ENCODE results near the gene KCNQ1OT1. TPM values are rescaled to one million over a fixed set of nuclear protein-coding genes. Genes with fewer than 3 reads are reported as not detected.

Gene KCNQ1OT1
- total RNA-seq, 4 donors from 2014 or later, result 6.3 to 8.0 (median 7.7) TPM

GRCh38 chr11:2704356-2704755, 4.6 kb upstream of the KCNQ1OT1 start:
- no peak overlapping the region for H3K27ac ChIP-seq
- WGBS, 2 donors, result 79 to 88% methylated on average over 6 of the region's 6 CpGs
- peaks cover 0 to 34% (median 9%) of the 10 kb centered on the region in 4 donors for H3K4me1 ChIP-seq
- no peaks in the 10 kb centered on the region for H3K36me3 ChIP-seq
- no peaks in the 10 kb centered on the region for H3K9me3 ChIP-seq
- no peak for DNase-seq (ENCODE audit: low spot score in 2 of 2)
- TF ChIP-seq, protein P1, sequence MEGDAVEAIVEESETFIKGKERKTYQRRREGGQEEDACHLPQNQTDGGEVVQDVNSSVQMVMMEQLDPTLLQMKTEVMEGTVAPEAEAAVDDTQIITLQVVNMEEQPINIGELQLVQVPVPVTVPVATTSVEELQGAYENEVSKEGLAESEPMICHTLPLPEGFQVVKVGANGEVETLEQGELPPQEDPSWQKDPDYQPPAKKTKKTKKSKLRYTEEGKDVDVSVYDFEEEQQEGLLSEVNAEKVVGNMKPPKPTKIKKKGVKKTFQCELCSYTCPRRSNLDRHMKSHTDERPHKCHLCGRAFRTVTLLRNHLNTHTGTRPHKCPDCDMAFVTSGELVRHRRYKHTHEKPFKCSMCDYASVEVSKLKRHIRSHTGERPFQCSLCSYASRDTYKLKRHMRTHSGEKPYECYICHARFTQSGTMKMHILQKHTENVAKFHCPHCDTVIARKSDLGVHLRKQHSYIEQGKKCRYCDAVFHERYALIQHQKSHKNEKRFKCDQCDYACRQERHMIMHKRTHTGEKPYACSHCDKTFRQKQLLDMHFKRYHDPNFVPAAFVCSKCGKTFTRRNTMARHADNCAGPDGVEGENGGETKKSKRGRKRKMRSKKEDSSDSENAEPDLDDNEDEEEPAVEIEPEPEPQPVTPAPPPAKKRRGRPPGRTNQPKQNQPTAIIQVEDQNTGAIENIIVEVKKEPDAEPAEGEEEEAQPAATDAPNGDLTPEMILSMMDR (IDR thresholded peaks at IDR 0.05), result no peak
- TF ChIP-seq EP300 (IDR thresholded peaks at IDR 0.05) (no peak), POLR2A (IDR thresholded peaks at IDR 0.05) (no peak)
- H3K4me3 ChIP-seq, result no peak overlapping the region
- no peaks in the 10 kb centered on the region for H3K27me3 ChIP-seq

GRCh38 chr11:2703363-2704141, 3.8 kb upstream of the KCNQ1OT1 start:
- Histone ChIP-seq H3K36me3 (no peaks in the 10 kb centered on the region), H3K27me3 (no peaks in the 10 kb centered on the region), H3K27ac (no peak overlapping the region), H3K4me1 (peaks cover 0 to 27% (median 8%) of the 10 kb centered on the region in 4 donors), H3K9me3 (no peaks in the 10 kb centered on the region), H3K4me3 (no peak overlapping the region)
- 44 to 55% methylated on average over 15 to 16 of the region's 16 CpGs for WGBS, 2 donors
- no peak for TF ChIP-seq POLR2A (IDR thresholded peaks at IDR 0.05)
- TF ChIP-seq, protein P1 (IDR thresholded peaks at IDR 0.05), result no peak
- no peak for TF ChIP-seq EP300 (IDR thresholded peaks at IDR 0.05)
- DNase-seq (ENCODE audit: low spot score in 2 of 2), result no peak

DNA sequence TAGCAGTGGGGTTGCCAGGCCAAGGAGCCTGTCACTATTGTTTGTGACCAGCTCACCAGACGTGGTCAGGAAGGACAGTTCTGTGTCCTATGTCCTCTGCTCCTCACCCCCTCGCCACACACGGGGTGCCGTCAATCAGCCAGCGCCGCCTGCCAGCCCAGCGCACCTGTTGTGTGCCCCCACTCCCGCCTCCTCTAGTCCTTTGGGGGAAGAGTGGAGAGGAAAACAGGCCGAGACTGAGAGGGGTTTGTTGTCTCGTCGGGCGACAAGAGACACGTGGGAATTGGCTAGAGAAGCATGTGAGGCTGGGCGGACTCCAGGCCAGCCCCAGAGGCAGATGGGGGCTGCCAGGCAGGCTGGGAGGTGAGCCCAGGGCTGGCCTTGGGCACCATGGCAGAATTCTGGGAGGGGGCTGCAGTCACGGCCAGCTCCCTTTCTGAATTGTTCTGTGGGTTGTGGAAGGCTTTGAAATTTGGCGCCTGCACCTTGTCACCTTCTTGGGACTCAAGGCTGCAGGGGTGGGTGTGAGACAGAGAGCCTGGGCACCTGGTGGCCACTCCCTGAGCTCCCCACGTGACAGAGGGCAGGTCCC, 3.1 kb upstream of the KCNQ1OT1 start:
- H3K9me3 ChIP-seq, result no peaks in the 10 kb centered on the region
- no peaks in the 10 kb centered on the region for H3K27me3 ChIP-seq
- H3K4me3 ChIP-seq, result no peak overlapping the region
- H3K27ac ChIP-seq, result no peak overlapping the region
- WGBS, 2 donors, result 69 to 83% methylated on average over 17 of the region's 17 CpGs
- TF ChIP-seq POLR2A (IDR thresholded peaks at IDR 0.05) (no peak), EP300 (IDR thresholded peaks at IDR 0.05) (no peak)
- TF ChIP-seq, protein P1 (IDR thresholded peaks at IDR 0.05), result no peak
- H3K4me1 ChIP-seq, result peaks cover 0 to 22% (median 5%) of the 10 kb centered on the region in 4 donors
- no peaks in the 10 kb centered on the region for H3K36me3 ChIP-seq
- no peak for DNase-seq (ENCODE audit: low spot score in 2 of 2)

- H3K4me3 ChIP-seq, result no peak overlapping the region
- WGBS, 2 donors, result 87 to 93% methylated on average over 5 of the region's 5 CpGs
- no peaks in the 10 kb centered on the region for H3K9me3 ChIP-seq
- H3K36me3 ChIP-seq, result no peaks in the 10 kb centered on the region
- peaks cover 0 to 30% (median 5%) of the 10 kb centered on the region in 4 donors for H3K4me1 ChIP-seq
- H3K27ac ChIP-seq, result peak overlapping the region in 2 of 4 donors; percentile 92 to 97
- no peak for DNase-seq (ENCODE audit: low spot score in 2 of 2)
- H3K27me3 ChIP-seq, result no peaks in the 10 kb centered on the region
- TF ChIP-seq, protein P1 (IDR thresholded peaks at IDR 0.05), result no peak
- TF ChIP-seq EP300 (IDR thresholded peaks at IDR 0.05) (no peak), POLR2A (IDR thresholded peaks at IDR 0.05) (no peak)
Measured at GRCh38 chr11:2701898-2702434, 2.2 kb upstream of the KCNQ1OT1 start.

- H3K4me3 ChIP-seq, result peak overlapping the region in 1 of 4 donors; percentile 79
- peaks cover 0 to 36% (median 5%) of the 10 kb centered on the region in 4 donors for H3K4me1 ChIP-seq
- no peaks in the 10 kb centered on the region for H3K9me3 ChIP-seq
- H3K36me3 ChIP-seq, result no peaks in the 10 kb centered on the region
- TF ChIP-seq, protein P1 (IDR thresholded peaks at IDR 0.05), result no peak
- no peak for TF ChIP-seq EP300 (IDR thresholded peaks at IDR 0.05)
- no peak for TF ChIP-seq POLR2A (IDR thresholded peaks at IDR 0.05)
- DNase-seq (ENCODE audit: low spot score in 2 of 2), result no peak
- peak overlapping the region in 3 of 4 donors; percentile 92 to 97 (median 92) for H3K27ac ChIP-seq
- 73 to 75% methylated on average over 7 of the region's 7 CpGs for WGBS, 2 donors
- no peaks in the 10 kb centered on the region for H3K27me3 ChIP-seq
Measured at GRCh38 chr11:2701230-2701629, 1.4 kb upstream of the KCNQ1OT1 start.
